SK-N-SH (cell line): ENCODE measurements around the gene IL1R1. TPM values are rescaled to one million over a fixed set of nuclear protein-coding genes. Genes with fewer than 3 reads are reported as not detected.

ENCODE experiments used
- CTCF ChIA-PET: fragments of 300-600, 350-600 bp; formaldehyde crosslinking; extraction: SDS; loops from one replicate; lab custom pipeline; 2021; lab: Yijun Ruan, JAX
- POLR2A ChIA-PET: fragments of 350-600 bp; sonication (Branson Sonifier 250); formaldehyde crosslinking; extraction: SDS; loops from one replicate; lab custom pipeline; 2020; ENCODE audit warnings: antibody characterized with exemption, inconsistent platforms; lab: Yijun Ruan, JAX
- DNase-seq: peaks from one replicate; pipeline ENCODE4 v3.0.0; 2012
- H2AFZ ChIP-seq: fragments of 200-600 bp; sonication (generic); 2 replicates; pipeline ENCODE4 v1.8.1; 2016; ENCODE audit warnings: antibody characterized with exemption, mild to moderate bottlenecking, low read depth
- H3F3A ChIP-seq: fragments of 200-600 bp; sonication (generic); replicated peaks from 2 replicates; pipeline ENCODE3; 2016; ENCODE audit warnings: antibody characterized with exemption, mild to moderate bottlenecking; ENCODE audit not compliant: insufficient read depth
- H3K27ac ChIP-seq, 2 experiments: fragments of 200-500 bp in 1 of 2; fragments of 200-600 bp in 1 of 2; sonication (Bioruptor generic) in 1 of 2; sonication (generic), shearing (Covaris generic) in 1 of 2; 2 replicates each; pipeline versions ENCODE4 v1.5.1 to v1.6.1; 2014 to 2016; ENCODE audit warnings: low read depth in 2 of 2, inconsistent platforms in 1 of 2, low read length in 1 of 2, mild to moderate bottlenecking in 1 of 2, mixed read lengths in 1 of 2
- H3K27me3 ChIP-seq: fragments of 200-600 bp; sonication (generic), shearing (Covaris generic); 2 replicates; pipeline ENCODE4 v1.6.1; 2016; ENCODE audit warnings: mixed run types; ENCODE audit not compliant: insufficient read depth
- H3K36me3 ChIP-seq, 2 experiments: fragments of 200-500 bp in 1 of 2; fragments of 200-600 bp in 1 of 2; sonication (Bioruptor generic) in 1 of 2; sonication (generic) in 1 of 2; replicated peaks in 1 of 2; 2 replicates each; pipeline versions ENCODE3 to v1.5.1; 2014 to 2016; ENCODE audit warnings: low read length in 1 of 2, mild to moderate bottlenecking in 1 of 2; ENCODE audit not compliant: insufficient read depth in 2 of 2, control insufficient read depth in 1 of 2
- H3K4me1 ChIP-seq, 2 experiments: fragments of 200-500 bp in 1 of 2; fragments of 200-600 bp in 1 of 2; sonication (Bioruptor generic) in 1 of 2; sonication (generic), shearing (Covaris generic) in 1 of 2; 2 replicates each; pipeline versions ENCODE4 v1.5.1 to v1.6.1; 2014 to 2016; ENCODE audit warnings: low read depth in 1 of 2, low read length in 1 of 2, mixed run types in 1 of 2; ENCODE audit not compliant: insufficient read depth in 2 of 2, control insufficient read depth in 1 of 2
- H3K4me2 ChIP-seq: fragments of 200-600 bp; sonication (generic), shearing (Covaris generic); 2 replicates; pipeline ENCODE4 v1.6.1; 2017; ENCODE audit warnings: mixed run types
- H3K4me3 ChIP-seq, 2 experiments: fragments of 200-500 bp in 1 of 2; fragments of 200-600 bp in 1 of 2; sonication (Bioruptor generic) in 1 of 2; sonication (generic), shearing (Covaris generic) in 1 of 2; 2 replicates each; pipeline versions ENCODE4 v1.5.1 to v1.8.1; 2014 to 2016; ENCODE audit warnings: low read depth in 2 of 2, inconsistent platforms in 1 of 2, low read length in 1 of 2, mild to moderate bottlenecking in 1 of 2, mixed read lengths in 1 of 2, moderate library complexity in 1 of 2
- H3K79me2 ChIP-seq: fragments of 200-600 bp; sonication (generic); 2 replicates; pipeline ENCODE4 v1.8.1; 2017; ENCODE audit warnings: mild to moderate bottlenecking; ENCODE audit not compliant: insufficient read depth
- H3K9ac ChIP-seq: fragments of 200-600 bp; sonication (generic); 2 replicates; pipeline ENCODE4 v1.6.1; 2017; ENCODE audit warnings: mixed run types
- H3K9me2 ChIP-seq: fragments of 200-600 bp; sonication (generic); 2 replicates; pipeline ENCODE4 v1.6.1; 2017; ENCODE audit warnings: mixed run types
- H3K9me3 ChIP-seq: fragments of 200-600 bp; sonication (generic); 2 replicates; pipeline ENCODE4 v1.6.1; 2017; ENCODE audit warnings: mixed run types, mild to moderate bottlenecking, moderate library complexity
- H4K20me1 ChIP-seq: fragments of 200-600 bp; sonication (generic); 2 replicates; pipeline ENCODE4 v1.6.1; 2017; ENCODE audit warnings: mild to moderate bottlenecking, mixed run types; ENCODE audit not compliant: insufficient read depth
- CTCF ChIP-seq: fragments of 200-600 bp; sonication (generic); IDR thresholded peaks from 2 replicates; pipeline ENCODE4 v1.6.1; 2017; ENCODE audit warnings: antibody characterized with exemption, mild to moderate bottlenecking, moderate library complexity
- ELF1 ChIP-seq: IDR thresholded peaks from 2 replicates; pipeline ENCODE4 v1.4.0; 2012
- EZH2phosphoT487 ChIP-seq: fragments of 200-600 bp; sonication (generic); IDR thresholded peaks from 2 replicates; pipeline ENCODE4 v1.6.1; 2017; ENCODE audit warnings: low read depth, mixed run types, mild to moderate bottlenecking, antibody characterized with exemption, moderate library complexity, borderline replicate concordance
- FOSL2 ChIP-seq: IDR thresholded peaks from 2 replicates; pipeline ENCODE4 v1.4.0; 2012; ENCODE audit warnings: low read depth, mild to moderate bottlenecking, moderate library complexity, borderline replicate concordance
- FOXM1 ChIP-seq: IDR thresholded peaks from 2 replicates; pipeline ENCODE4 v1.4.0; 2012; ENCODE audit warnings: low read depth, mild to moderate bottlenecking
- GABPA ChIP-seq: IDR thresholded peaks from 2 replicates; pipeline ENCODE4 v1.4.0; 2012; ENCODE audit warnings: low read depth, mild to moderate bottlenecking
- GATA2 ChIP-seq: sonication (generic); formaldehyde crosslinking; IDR thresholded peaks from 2 replicates; pipeline ENCODE4 v1.5.0; 2020; ENCODE audit warnings: mild to moderate bottlenecking, missing genetic modification reagents
- IRF3 ChIP-seq: fragments of 150-350 bp; IDR thresholded peaks from 2 replicates; pipeline ENCODE4 v1.6.1; 2016; ENCODE audit warnings: mild to moderate bottlenecking, low read depth, low read length
- MXI1 ChIP-seq: IDR thresholded peaks from 2 replicates; pipeline ENCODE4 v1.6.1; 2012; ENCODE audit warnings: mild to moderate bottlenecking, low read depth, low read length, improper control_type of control experiment
- NFIC ChIP-seq: IDR thresholded peaks from 2 replicates; pipeline ENCODE4 v1.4.0; 2012; ENCODE audit warnings: borderline replicate concordance
- PBX3 ChIP-seq: IDR thresholded peaks from 2 replicates; pipeline ENCODE4; 2012
- RAD21 ChIP-seq: IDR thresholded peaks from 2 replicates; pipeline ENCODE4 v1.6.1; 2012; ENCODE audit warnings: mild to moderate bottlenecking, low read length
- RCOR1 ChIP-seq: fragments of 150-350 bp; IDR thresholded peaks from 2 replicates; pipeline ENCODE4 v1.6.1; 2017; ENCODE audit warnings: antibody characterized with exemption, low read length
- SMC3 ChIP-seq: IDR thresholded peaks from 2 replicates; pipeline ENCODE4 v1.6.1; 2012; ENCODE audit warnings: low read depth, low read length, improper control_type of control experiment
- TAF1 ChIP-seq: IDR thresholded peaks from 2 replicates; pipeline ENCODE4 v1.6.1; 2012; ENCODE audit warnings: low read depth, mild to moderate bottlenecking, low read length, moderate library complexity, borderline replicate concordance
- TCF12 ChIP-seq: IDR thresholded peaks from 2 replicates; pipeline ENCODE4 v1.4.0; 2012
- whole genome bisulfite sequencing: methylation state at CpG from one replicate; pipeline ENCODE4 v1.1.6; 2017; ENCODE audit warnings: low lambda C conversion rate; 5-methylcytosine and 5-hydroxymethylcytosine counted together
- polyA plus RNA-seq, 3 experiments: library from polyadenylated mRNA; depleted of rRNA; stranded (reverse); fragments of >200 nt; gene quantifications; 2 replicates each; pipeline ENCODE4 v1.2.3, GENCODE V29; 2012
- TF ChIP-seq, protein P1 (sequence below): fragments of 150-350 bp; IDR thresholded peaks from 2 replicates; pipeline ENCODE4 v1.6.1; 2017; ENCODE audit warnings: antibody characterized with exemption, low read length, low read depth, borderline replicate concordance

Gene IL1R1
- polyA plus RNA-seq, 1 of the 3 experiments (the other 2 are of a cell fraction): 13.3 TPM

- 46% methylated on average over 7 of the region's 7 CpGs for WGBS
- TF ChIP-seq MXI1: no peak
- no peak for TF ChIP-seq PBX3
- no peak for TF ChIP-seq SMC3
- no peak for TF ChIP-seq FOXM1
- TF ChIP-seq, protein P1, sequence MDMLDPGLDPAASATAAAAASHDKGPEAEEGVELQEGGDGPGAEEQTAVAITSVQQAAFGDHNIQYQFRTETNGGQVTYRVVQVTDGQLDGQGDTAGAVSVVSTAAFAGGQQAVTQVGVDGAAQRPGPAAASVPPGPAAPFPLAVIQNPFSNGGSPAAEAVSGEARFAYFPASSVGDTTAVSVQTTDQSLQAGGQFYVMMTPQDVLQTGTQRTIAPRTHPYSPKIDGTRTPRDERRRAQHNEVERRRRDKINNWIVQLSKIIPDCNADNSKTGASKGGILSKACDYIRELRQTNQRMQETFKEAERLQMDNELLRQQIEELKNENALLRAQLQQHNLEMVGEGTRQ: no peak
- TF ChIP-seq RCOR1: no peak
- no peak for TF ChIP-seq ELF1
- TF ChIP-seq GABPA: no peak
- TF ChIP-seq RAD21: no peak
- TF ChIP-seq FOSL2: no peak
- TF ChIP-seq GATA2: no peak
- no peak for TF ChIP-seq EZH2phosphoT487
- TF ChIP-seq TAF1: no peak
- TF ChIP-seq TCF12: no peak
- TF ChIP-seq NFIC: no peak
- TF ChIP-seq CTCF: no peak
- no peak for TF ChIP-seq IRF3
- Histone ChIP-seq H3K4me2 (no peak overlapping the region), H3F3A (peaks cover 6% of the 10 kb centered on the region), H3K9ac (no peak overlapping the region), H3K4me3 (no peak overlapping the region), H3K4me1 (no peaks in the 10 kb centered on the region), H3K9me3 (no peaks in the 10 kb centered on the region), H3K36me3 (no peaks in the 10 kb centered on the region), H3K9me2 (no peaks in the 10 kb centered on the region), H2AFZ (no peak overlapping the region; the same call in 1 of the 2 replicates), H3K27ac (no peak overlapping the region), H3K27me3 (no peaks in the 10 kb centered on the region), H4K20me1 (no peaks in the 10 kb centered on the region), H3K79me2 (no peaks in the 10 kb centered on the region)
- POLR2A ChIA-PET: no interaction called here
- no peak for DNase-seq
- CTCF ChIA-PET: interaction anchor here (1.6 kb wide), 1 partner anchor 162 kb away, joined by 4 read pairs; no protein-coding TSS in a partner anchor
These were observed 39.5 kb downstream of the IL1R1 start for GRCh38 chr2:102181919-102182635.
